ENCODE results near the gene USH1C.
A peak's percentile ranks its signal among the peaks of the same experiment; 100 is the strongest.

USH1C gene

GRCh38 chr11:17486646-17487045 is 57.6 kb downstream of the USH1C start:
- no peaks in the 10 kb centered on the region for H3K9me3 Mint-ChIP-seq
- H3K4me1 Mint-ChIP-seq, result peaks cover 20% of the 10 kb centered on the region
- H3K36me3 Mint-ChIP-seq (ENCODE audit: low read depth), result no peaks in the 10 kb centered on the region

DNA sequence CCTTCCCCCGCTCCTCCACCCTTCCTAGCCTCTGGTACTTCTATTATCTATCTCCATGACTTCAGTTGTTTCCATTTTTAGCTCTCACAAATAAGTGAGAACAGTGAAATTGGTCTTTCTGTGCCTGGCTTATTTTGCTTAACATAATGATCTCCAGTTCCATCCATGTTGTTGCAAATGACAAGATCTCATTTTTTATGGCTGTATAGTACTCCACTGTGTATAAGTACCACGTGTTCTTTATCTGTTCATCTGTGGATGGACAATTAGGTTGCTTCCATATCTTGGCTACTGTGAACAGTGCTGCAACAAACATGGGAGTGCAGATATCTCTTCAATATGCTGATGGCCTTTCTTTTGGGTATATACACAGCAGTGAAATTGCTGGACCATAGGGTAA is 60.7 kb downstream of the USH1C start:
- DNase-seq, result no peak
- Mint-ChIP-seq H3K27ac (no peak overlapping the region), H3K9me3 (no peaks in the 10 kb centered on the region), H3K4me3 (no peak overlapping the region), H3K27me3 (ENCODE audit: low read depth, poor library complexity) (peaks cover 34% of the 10 kb centered on the region), H3K36me3 (ENCODE audit: low read depth) (no peaks in the 10 kb centered on the region), H3K4me1 (peaks cover 17% of the 10 kb centered on the region)
- TF ChIP-seq, protein P1, sequence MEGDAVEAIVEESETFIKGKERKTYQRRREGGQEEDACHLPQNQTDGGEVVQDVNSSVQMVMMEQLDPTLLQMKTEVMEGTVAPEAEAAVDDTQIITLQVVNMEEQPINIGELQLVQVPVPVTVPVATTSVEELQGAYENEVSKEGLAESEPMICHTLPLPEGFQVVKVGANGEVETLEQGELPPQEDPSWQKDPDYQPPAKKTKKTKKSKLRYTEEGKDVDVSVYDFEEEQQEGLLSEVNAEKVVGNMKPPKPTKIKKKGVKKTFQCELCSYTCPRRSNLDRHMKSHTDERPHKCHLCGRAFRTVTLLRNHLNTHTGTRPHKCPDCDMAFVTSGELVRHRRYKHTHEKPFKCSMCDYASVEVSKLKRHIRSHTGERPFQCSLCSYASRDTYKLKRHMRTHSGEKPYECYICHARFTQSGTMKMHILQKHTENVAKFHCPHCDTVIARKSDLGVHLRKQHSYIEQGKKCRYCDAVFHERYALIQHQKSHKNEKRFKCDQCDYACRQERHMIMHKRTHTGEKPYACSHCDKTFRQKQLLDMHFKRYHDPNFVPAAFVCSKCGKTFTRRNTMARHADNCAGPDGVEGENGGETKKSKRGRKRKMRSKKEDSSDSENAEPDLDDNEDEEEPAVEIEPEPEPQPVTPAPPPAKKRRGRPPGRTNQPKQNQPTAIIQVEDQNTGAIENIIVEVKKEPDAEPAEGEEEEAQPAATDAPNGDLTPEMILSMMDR (IDR thresholded peaks at IDR 0.05), result no peak

More at GRCh38 chr11:17486646-17487045, 57.6 kb downstream of the USH1C start:
- no peak overlapping the region for H3K4me3 Mint-ChIP-seq
- TF ChIP-seq, protein P1 (IDR thresholded peaks at IDR 0.05), result no peak
- DNase-seq, result no peak
- H3K27ac Mint-ChIP-seq, result no peak overlapping the region
- peaks cover 21% of the 10 kb centered on the region for H3K27me3 Mint-ChIP-seq (ENCODE audit: low read depth, poor library complexity)

GRCh38 chr11:17481905-17482304 is 62.3 kb downstream of the USH1C start:
- no peak for DNase-seq
- Mint-ChIP-seq H3K4me3 (no peak overlapping the region), H3K4me1 (peaks cover 17% of the 10 kb centered on the region), H3K36me3 (ENCODE audit: low read depth) (no peaks in the 10 kb centered on the region), H3K9me3 (no peaks in the 10 kb centered on the region), H3K27ac (no peak overlapping the region), H3K27me3 (ENCODE audit: low read depth, poor library complexity) (peaks cover 50% of the 10 kb centered on the region)
- TF ChIP-seq, protein P1 (IDR thresholded peaks at IDR 0.05), result no peak

DNA sequence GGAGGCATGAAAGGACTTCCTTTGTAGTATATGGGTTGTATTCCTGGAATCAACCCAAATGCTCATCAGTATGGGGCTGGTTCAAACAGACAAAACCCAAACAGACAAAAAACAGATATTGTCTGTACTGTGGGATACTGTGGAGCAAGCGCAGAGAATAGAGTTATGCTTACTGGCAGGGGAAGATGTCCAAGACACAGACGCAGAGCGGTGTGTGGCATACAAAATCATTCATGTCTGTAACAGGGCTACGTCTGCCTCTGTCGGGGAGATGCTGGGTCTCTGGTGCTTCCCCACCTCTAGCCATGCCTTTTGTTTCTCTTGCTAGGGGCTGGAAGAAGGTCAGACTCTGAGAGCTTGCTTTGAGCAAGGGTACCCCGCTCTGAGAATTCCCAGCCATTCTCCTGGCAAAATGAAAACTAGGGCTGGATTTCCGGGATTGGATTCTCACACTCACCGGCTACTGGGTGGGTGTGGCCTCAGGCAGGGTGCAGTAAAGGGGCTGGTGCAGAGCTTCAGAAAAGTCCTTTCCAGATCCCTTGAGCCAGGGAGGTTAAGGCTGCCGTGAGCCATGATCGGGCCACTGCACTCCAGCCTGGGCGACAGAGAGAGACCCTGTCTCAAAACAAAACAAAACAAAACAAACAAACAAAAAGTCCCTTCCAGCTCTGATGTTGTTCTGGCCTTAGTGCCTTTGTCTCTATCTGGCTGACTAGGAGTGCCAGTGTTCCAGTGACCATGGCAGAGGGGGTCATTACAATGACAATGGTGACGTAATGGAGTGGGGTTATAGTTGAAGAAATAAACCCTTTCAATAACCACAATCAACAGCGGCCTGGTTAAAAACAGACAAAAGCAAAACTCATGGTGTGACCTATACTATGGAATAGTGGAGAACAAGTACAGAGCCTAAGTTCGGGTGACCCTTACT is 64.7 kb downstream of the USH1C start:
- H3K27ac Mint-ChIP-seq, result no peak overlapping the region
- peaks cover 27% of the 10 kb centered on the region for H3K4me1 Mint-ChIP-seq
- H3K4me3 Mint-ChIP-seq, result no peak overlapping the region
- H3K36me3 Mint-ChIP-seq (ENCODE audit: low read depth), result no peaks in the 10 kb centered on the region
- peaks cover 58% of the 10 kb centered on the region for H3K27me3 Mint-ChIP-seq (ENCODE audit: low read depth, poor library complexity)
- TF ChIP-seq, protein P1 (IDR thresholded peaks at IDR 0.05), result no peak
- H3K9me3 Mint-ChIP-seq, result no peaks in the 10 kb centered on the region
- peak; percentile 80 for DNase-seq

GRCh38 chr11:17478070-17478469 is 66.1 kb downstream of the USH1C start:
- no peaks in the 10 kb centered on the region for H3K9me3 Mint-ChIP-seq
- no peaks in the 10 kb centered on the region for H3K36me3 Mint-ChIP-seq (ENCODE audit: low read depth)
- no peak overlapping the region for H3K27ac Mint-ChIP-seq
- H3K27me3 Mint-ChIP-seq (ENCODE audit: low read depth, poor library complexity), result peaks cover 70% of the 10 kb centered on the region
- TF ChIP-seq, protein P1 (IDR thresholded peaks at IDR 0.05), result no peak
- H3K4me1 Mint-ChIP-seq, result peaks cover 40% of the 10 kb centered on the region
- H3K4me3 Mint-ChIP-seq, result no peak overlapping the region
- DNase-seq, result no peak

DNA sequence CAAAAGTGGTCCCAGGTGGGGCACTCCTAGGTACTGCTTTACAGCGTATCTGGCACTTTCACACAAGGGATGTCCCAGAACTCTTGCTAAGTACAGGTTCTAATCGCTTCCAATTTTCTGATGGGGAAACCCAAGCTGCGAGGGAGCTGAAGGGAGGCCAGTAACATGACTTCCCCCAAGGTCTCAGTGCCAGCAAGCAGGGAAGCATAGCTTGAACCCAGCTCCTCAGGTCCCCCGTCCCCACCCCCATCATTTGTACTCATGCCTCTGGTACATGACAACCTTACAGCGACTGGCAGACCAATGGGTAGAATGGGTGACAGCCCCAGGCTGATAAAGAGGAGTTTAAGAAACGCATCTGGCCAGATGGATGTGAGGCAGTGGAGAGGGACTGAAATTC is 66.9 kb downstream of the USH1C start:
- TF ChIP-seq, protein P1 (IDR thresholded peaks at IDR 0.05), result no peak
- Mint-ChIP-seq H3K4me1 (peaks cover 43% of the 10 kb centered on the region), H3K9me3 (no peaks in the 10 kb centered on the region), H3K4me3 (peak overlapping the region; percentile 68), H3K36me3 (ENCODE audit: low read depth) (no peaks in the 10 kb centered on the region), H3K27me3 (ENCODE audit: low read depth, poor library complexity) (peaks cover 74% of the 10 kb centered on the region), H3K27ac (no peak overlapping the region)
- DNase-seq, result no peak

Data from nephron progenitor cell (in vitro differentiated cells).